RCC 7860 (cell line): ENCODE results near the gene FARSA.
"Not testable (repeated sequence)": the region's sequence is repeated elsewhere in the genome, so short reads cannot be mapped to it uniquely, and the experiment has no call there.

Experiments
- DNase-seq: peaks from one replicate; pipeline ENCODE4 v3.0.0-alpha.2; 2015; ENCODE audit warnings: low spot score
- FAIRE-seq: peaks from 2 replicates; lab custom pipeline; 2012; peaks lifted over from hg19 to GRCh38; lab: Jason Lieb, UNC

Gene FARSA

GRCh38 chr19:12933287-12934072, at the start of gene FARSA:
FARSA (minus strand) TSS chr19:12933711; CDS start chr19:12933696, 15 bp downstream.
- FAIRE-seq (no peak), DNase-seq (peak; percentile 77)

GRCh38 chr19:12983091-12983490, 49.6 kb upstream of the FARSA start:
- DNase-seq, result no peak
- no peak for FAIRE-seq

- FAIRE-seq (no peak), DNase-seq (no peak)
Measured at GRCh38 chr19:12982648-12983047, 49.1 kb upstream of the FARSA start.

- no peak for DNase-seq
- no peak for FAIRE-seq
Measured at GRCh38 chr19:12979974-12980373, 46.5 kb upstream of the FARSA start.

GRCh38 chr19:12976109-12976508, 42.6 kb upstream of the FARSA start:
- DNase-seq, FAIRE-seq: not testable (repeated sequence)

GRCh38 chr19:12975221-12975741, 41.8 kb upstream of the FARSA start:
- DNase-seq (no peak), FAIRE-seq (no peak)

GRCh38 chr19:12974301-12975220, 41.0 kb upstream of the FARSA start:
- DNase-seq, result peak; percentile 40

GRCh38 chr19:12973236-12973635, 39.7 kb upstream of the FARSA start:
- DNase-seq, result no peak
- FAIRE-seq, result no peak

More at GRCh38 chr19:12974301-12975220, 41.0 kb upstream of the FARSA start:
- FAIRE-seq, result no peak

GRCh38 chr19:12970070-12970820, 36.7 kb upstream of the FARSA start:
- no peak for DNase-seq
- no peak for FAIRE-seq

GRCh38 chr19:12969292-12969988, 35.9 kb upstream of the FARSA start, which contains the start of gene DAND5:
DAND5 (plus strand) TSS chr19:12969576; CDS start chr19:12969661, 85 bp downstream.
- DNase-seq (no peak), FAIRE-seq (no peak)

- DNase-seq, result no peak
- no peak for FAIRE-seq
Measured at GRCh38 chr19:12967907-12968306, 34.4 kb upstream of the FARSA start.

GRCh38 chr19:12965812-12966135, 32.3 kb upstream of the FARSA start:
- no peak for FAIRE-seq
- DNase-seq, result no peak

GRCh38 chr19:12965017-12965811, 31.7 kb upstream of the FARSA start:
- FAIRE-seq (no peak), DNase-seq (peak; percentile 52)

- FAIRE-seq (no peak), DNase-seq (no peak)
Measured at GRCh38 chr19:12959481-12959880, 26.0 kb upstream of the FARSA start.

- DNase-seq, FAIRE-seq: not testable (repeated sequence)
Measured at GRCh38 chr19:12957389-12957952, 24.0 kb upstream of the FARSA start.

- DNase-seq, result peak; percentile 69
- no peak for FAIRE-seq
Measured at GRCh38 chr19:12956446-12957388, 23.2 kb upstream of the FARSA start, which contains the start of gene GADD45GIP1. GADD45GIP1 (minus strand) TSS chr19:12957223; CDS start chr19:12957212, 11 bp downstream.

GRCh38 chr19:12955996-12956395, 22.5 kb upstream of the FARSA start:
- no peak for DNase-seq
- FAIRE-seq, result no peak

GRCh38 chr19:12955575-12955974, 22.1 kb upstream of the FARSA start:
- DNase-seq, FAIRE-seq: not testable (repeated sequence)
